Thyroid gland (tissue), 4 donors: ENCODE measurements around the gene GRIFIN. TPM values are rescaled to one million over a fixed set of nuclear protein-coding genes. Genes with fewer than 3 reads are reported as not detected.

Experiments
- DNase-seq, 2 donors: peaks; one replicate each; pipeline ENCODE4 v3.0.0-alpha.2; 2019
- H3K27ac ChIP-seq, 3 donors: fragments of 200-600 bp; sonication (generic); 1 replicate in 2 of 3; 2 replicates in 1 of 3; pipeline ENCODE4 v1.5.1; 2016 to 2019; ENCODE audit warnings: mild to moderate bottlenecking in 1 of 3, moderate library complexity in 1 of 3
- H3K27me3 ChIP-seq: fragments of 200-600 bp; sonication (generic); one replicate; pipeline ENCODE4 v1.5.1; 2019
- H3K36me3 ChIP-seq, 2 donors: fragments of 200-600 bp; sonication (generic); one replicate each; pipeline ENCODE4 v1.5.1; 2016 to 2019
- H3K4me1 ChIP-seq, 2 donors: fragments of 200-600 bp; sonication (generic); one replicate each; pipeline ENCODE4 v1.5.1; 2017 to 2019
- H3K4me3 ChIP-seq, 3 donors: fragments of 200-600 bp; sonication (generic); replicated peaks in 1 of 3; 1 replicate in 2 of 3; 2 replicates in 1 of 3; pipeline ENCODE4 v1.5.1; 2016; ENCODE audit warnings: mild to moderate bottlenecking in 1 of 3
- H3K9me3 ChIP-seq: fragments of 200-600 bp; sonication (generic); one replicate; pipeline ENCODE4 v1.5.1; 2017
- CTCF ChIP-seq, 6 experiments: fragments of 200-600 bp in 3 of 6; fragments of 450-650 bp in 3 of 6; sonication (generic) in 3 of 6; IDR thresholded peaks; one replicate each; pipeline ENCODE4 v1.5.1; 2016 to 2019; ENCODE audit warnings: antibody characterized with exemption in 6 of 6, mild to moderate bottlenecking in 2 of 6, inconsistent platforms in 1 of 6, moderate library complexity in 1 of 6
- POLR2A ChIP-seq, 2 donors: fragments of 450-650 bp; IDR thresholded peaks; one replicate each; pipeline ENCODE4 v1.6.1; 2017; ENCODE audit warnings: antibody characterized with exemption in 2 of 2, mild to moderate bottlenecking in 2 of 2, moderate library complexity in 1 of 2
- WGBS, 2 donors: methylation state at CpG; one replicate each; pipeline ENCODE4 v1.1.5; 2017; 5-methylcytosine and 5-hydroxymethylcytosine counted together
- intact Hi-C: fragments of 100-400 bp; cut with DNase I; formaldehyde crosslinking; loops from one replicate; pipeline ENCODE4 v1.15.1; 2023
- total RNA-seq, 4 donors: library from RNA; depleted of rRNA; stranded (reverse); fragments of >200 nt; gene quantifications; one replicate each; pipeline ENCODE4 v1.2.3, GENCODE V29; 2016

The GRIFIN gene
- total RNA-seq, 4 donors from 2014 or later, result not detected

- H3K27me3 ChIP-seq, result no peaks in the 10 kb centered on the region
- 94 to 100% methylated on average over 2 of the region's 2 CpGs for WGBS, 2 donors
- H3K27ac ChIP-seq, result no peak overlapping the region
- H3K36me3 ChIP-seq, result no peaks in the 10 kb centered on the region
- peaks cover 3 to 43% of the 10 kb centered on the region in 2 donors for H3K4me1 ChIP-seq
- no peak overlapping the region for H3K4me3 ChIP-seq
- intact Hi-C loops, result no loop called here
- DNase-seq, result no peak
- TF ChIP-seq POLR2A (IDR thresholded peaks at IDR 0.05) (no peak), CTCF (IDR thresholded peaks at IDR 0.05) (no peak)
- H3K9me3 ChIP-seq, result no peaks in the 10 kb centered on the region
Measured at GRCh38 chr7:2492038-2492437, 15.8 kb upstream of the GRIFIN start.

- Histone ChIP-seq H3K9me3 (no peaks in the 10 kb centered on the region), H3K36me3 (no peaks in the 10 kb centered on the region), H3K27me3 (no peaks in the 10 kb centered on the region), H3K4me1 (peaks cover 3 to 43% of the 10 kb centered on the region in 2 donors), H3K4me3 (no peak overlapping the region), H3K27ac (peak overlapping the region; percentile 44 to 61 (median 56))
- DNase-seq, result no peak
- 57 to 72% methylated on average over 9 to 12 of the region's 13 CpGs for WGBS, 2 donors
- intact Hi-C loops, result no loop called here
- no peak for TF ChIP-seq CTCF (IDR thresholded peaks at IDR 0.05)
- no peak for TF ChIP-seq POLR2A (IDR thresholded peaks at IDR 0.05)
Measured at GRCh38 chr7:2490181-2490651, 14.0 kb upstream of the GRIFIN start.

DNA sequence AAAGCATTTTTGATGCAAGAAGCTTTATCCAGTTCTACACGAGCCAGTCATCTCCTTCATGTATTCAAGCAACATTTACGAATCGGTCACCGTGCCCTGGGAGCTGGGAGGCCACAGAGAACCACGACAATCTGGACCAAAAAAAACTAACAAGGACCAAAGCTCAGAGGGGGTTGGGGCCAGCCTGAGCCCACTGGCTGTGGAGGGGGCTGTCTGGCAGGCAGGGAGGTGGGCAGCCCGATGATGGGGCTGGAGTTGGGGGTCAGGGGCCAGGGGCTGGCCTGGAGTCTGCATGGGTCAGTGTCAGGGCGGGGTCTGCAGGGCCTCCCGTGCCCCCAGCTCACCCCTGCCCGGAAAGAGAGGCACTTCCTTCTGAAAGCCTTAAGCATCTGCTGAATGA is 12.5 kb upstream of the GRIFIN start:
- 36 to 49% methylated on average over 5 to 9 of the region's 9 CpGs for WGBS, 2 donors
- Histone ChIP-seq H3K27me3 (no peaks in the 10 kb centered on the region), H3K4me3 (no peak overlapping the region), H3K4me1 (peaks cover 3 to 40% of the 10 kb centered on the region in 2 donors), H3K36me3 (no peaks in the 10 kb centered on the region), H3K9me3 (no peaks in the 10 kb centered on the region), H3K27ac (peak overlapping the region in 1 of 3 donors; percentile 37)
- DNase-seq, result no peak
- intact Hi-C loops, result no loop called here
- TF ChIP-seq POLR2A (IDR thresholded peaks at IDR 0.05) (no peak), CTCF (IDR thresholded peaks at IDR 0.05) (no peak)

GRCh38 chr7:2488272-2488645 is 12.1 kb upstream of the GRIFIN start:
- peak overlapping the region in 2 of 3 donors; percentile 33 to 37 for H3K27ac ChIP-seq
- no peak for TF ChIP-seq CTCF (IDR thresholded peaks at IDR 0.05)
- TF ChIP-seq POLR2A (IDR thresholded peaks at IDR 0.05), result no peak
- no peaks in the 10 kb centered on the region for H3K36me3 ChIP-seq
- intact Hi-C loops, result no loop called here
- DNase-seq, result peak in 1 of 2 donors; percentile 24
- no peak overlapping the region for H3K4me3 ChIP-seq
- 62 to 65% methylated on average over 8 of the region's 8 CpGs for WGBS, 2 donors
- H3K27me3 ChIP-seq, result no peaks in the 10 kb centered on the region
- no peaks in the 10 kb centered on the region for H3K9me3 ChIP-seq
- H3K4me1 ChIP-seq, result peaks cover 3 to 36% of the 10 kb centered on the region in 2 donors

- Histone ChIP-seq H3K27ac (peak overlapping the region in 2 of 3 donors; percentile 33 to 37), H3K27me3 (no peaks in the 10 kb centered on the region), H3K9me3 (no peaks in the 10 kb centered on the region), H3K4me1 (peaks cover 3 to 31% of the 10 kb centered on the region in 2 donors), H3K36me3 (no peaks in the 10 kb centered on the region), H3K4me3 (no peak overlapping the region)
- TF ChIP-seq CTCF (IDR thresholded peaks at IDR 0.05) (no peak), POLR2A (IDR thresholded peaks at IDR 0.05) (no peak)
- intact Hi-C loops, result no loop called here
- DNase-seq, result no peak
- WGBS, 2 donors, result 43 to 51% methylated on average over 11 to 13 of the region's 14 CpGs
Measured at GRCh38 chr7:2487586-2488271, 11.5 kb upstream of the GRIFIN start.
